Measurements from ENCODE around the gene GPR107. TPM values are rescaled to one million over a fixed set of nuclear protein-coding genes. Genes with fewer than 3 reads are reported as not detected.

Gene GPR107
- total RNA-seq, 4 donors from 2014 or later, result 28.1 to 34.5 (median 32.9) TPM

DNA sequence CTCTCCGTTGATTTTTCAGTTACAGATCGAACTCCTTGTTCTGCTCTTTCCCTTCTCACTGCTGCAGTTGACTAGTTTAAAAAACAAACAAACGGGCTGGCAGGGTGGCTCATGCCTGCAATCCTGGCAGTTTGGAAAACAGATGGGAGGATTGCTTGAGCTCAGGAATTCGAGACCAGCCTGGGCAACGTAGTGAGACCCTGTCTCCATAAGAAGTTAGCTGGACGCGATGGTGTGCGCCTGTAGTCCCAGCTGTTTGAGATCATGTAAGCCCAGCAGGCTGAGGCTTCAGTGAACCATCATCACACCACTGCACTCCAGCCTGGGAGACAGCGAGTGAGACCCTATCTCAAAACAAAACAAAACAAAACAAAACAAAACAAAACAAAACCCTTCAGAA is 67.1 kb downstream of the GPR107 start:
- no peak overlapping the region for H3K4me3 ChIP-seq (ENCODE audit: low read depth, poor library complexity, severe bottlenecking)
- WGBS, 2 donors, result 77 to 80% methylated on average over 9 of the region's 9 CpGs
- no peak for DNase-seq (ENCODE audit: low spot score in 2 of 2)
- intact Hi-C loops (cut with DNase I; ENCODE audit: low total_unique reads), result no loop called here
- TF ChIP-seq, protein P1, sequence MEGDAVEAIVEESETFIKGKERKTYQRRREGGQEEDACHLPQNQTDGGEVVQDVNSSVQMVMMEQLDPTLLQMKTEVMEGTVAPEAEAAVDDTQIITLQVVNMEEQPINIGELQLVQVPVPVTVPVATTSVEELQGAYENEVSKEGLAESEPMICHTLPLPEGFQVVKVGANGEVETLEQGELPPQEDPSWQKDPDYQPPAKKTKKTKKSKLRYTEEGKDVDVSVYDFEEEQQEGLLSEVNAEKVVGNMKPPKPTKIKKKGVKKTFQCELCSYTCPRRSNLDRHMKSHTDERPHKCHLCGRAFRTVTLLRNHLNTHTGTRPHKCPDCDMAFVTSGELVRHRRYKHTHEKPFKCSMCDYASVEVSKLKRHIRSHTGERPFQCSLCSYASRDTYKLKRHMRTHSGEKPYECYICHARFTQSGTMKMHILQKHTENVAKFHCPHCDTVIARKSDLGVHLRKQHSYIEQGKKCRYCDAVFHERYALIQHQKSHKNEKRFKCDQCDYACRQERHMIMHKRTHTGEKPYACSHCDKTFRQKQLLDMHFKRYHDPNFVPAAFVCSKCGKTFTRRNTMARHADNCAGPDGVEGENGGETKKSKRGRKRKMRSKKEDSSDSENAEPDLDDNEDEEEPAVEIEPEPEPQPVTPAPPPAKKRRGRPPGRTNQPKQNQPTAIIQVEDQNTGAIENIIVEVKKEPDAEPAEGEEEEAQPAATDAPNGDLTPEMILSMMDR (IDR thresholded peaks at IDR 0.05), result no peak
- no peak for TF ChIP-seq POLR2A (IDR thresholded peaks at IDR 0.05)

DNA sequence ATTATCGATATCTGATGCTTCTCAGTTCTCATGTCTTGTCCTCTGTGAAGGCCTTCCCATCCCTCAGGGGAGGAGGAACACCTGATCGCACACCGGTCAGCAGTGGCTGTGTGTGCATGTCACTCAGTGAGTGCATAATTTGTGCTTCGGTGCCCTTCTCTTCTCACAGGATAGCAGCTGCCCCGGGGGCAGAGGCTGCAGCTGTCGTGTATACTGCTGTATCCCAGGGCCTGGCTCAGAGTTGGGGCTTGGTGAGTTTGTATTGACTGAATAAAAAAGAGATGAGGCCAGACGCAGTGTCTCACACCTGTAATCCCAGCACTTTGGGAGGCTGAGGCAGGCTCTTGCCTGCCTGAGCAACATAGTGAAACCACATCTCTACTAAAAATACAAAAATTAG is 68.8 kb downstream of the GPR107 start:
- no peak for DNase-seq (ENCODE audit: low spot score in 2 of 2)
- 73 to 88% methylated on average over 7 of the region's 7 CpGs for WGBS, 2 donors
- no peak overlapping the region for H3K4me3 ChIP-seq (ENCODE audit: low read depth, poor library complexity, severe bottlenecking)
- TF ChIP-seq, protein P1 (IDR thresholded peaks at IDR 0.05), result no peak
- no peak for TF ChIP-seq POLR2A (IDR thresholded peaks at IDR 0.05)
- intact Hi-C loops (cut with DNase I; ENCODE audit: low total_unique reads), result no loop called here

DNA sequence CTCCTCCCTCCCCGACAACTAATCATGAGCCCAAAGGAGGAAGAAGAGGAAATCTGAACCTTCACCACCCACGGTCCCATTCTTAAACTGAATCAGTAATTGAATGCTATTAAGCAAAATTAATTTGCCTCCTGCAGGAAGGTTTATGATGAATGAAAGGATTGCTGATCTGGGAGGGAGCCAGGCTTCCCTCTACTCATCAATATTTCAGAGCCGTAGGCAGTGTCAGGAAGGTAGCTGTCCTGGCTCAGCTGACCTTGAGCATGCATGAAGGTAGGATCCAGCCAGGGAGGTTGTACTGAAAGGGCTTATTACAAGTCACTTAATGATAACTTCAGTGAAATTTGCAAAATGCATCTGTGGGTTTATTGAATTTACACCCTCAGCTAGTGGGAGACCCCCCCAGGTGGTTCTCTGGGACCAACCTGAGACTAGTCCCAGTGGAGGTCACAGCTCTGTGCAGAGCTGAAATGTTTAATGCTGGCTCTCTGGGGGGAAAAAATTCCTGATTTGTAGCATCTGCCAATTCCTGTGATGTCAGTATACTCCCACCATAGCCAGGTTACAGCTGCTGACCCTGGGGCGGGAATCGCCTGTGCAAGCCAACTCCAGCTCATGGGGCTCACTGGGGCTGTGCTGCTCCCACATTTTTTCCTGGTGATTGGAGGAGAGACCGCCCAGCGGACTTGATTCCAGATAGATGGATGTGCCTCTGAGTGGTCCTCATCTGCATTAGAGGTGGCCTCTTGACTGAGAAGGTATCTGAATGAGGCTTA is 70.6 kb downstream of the GPR107 start:
- WGBS, 2 donors, result 72 to 73% methylated on average over 7 of the region's 7 CpGs
- intact Hi-C loops (cut with DNase I; ENCODE audit: low total_unique reads), result no loop called here
- H3K4me3 ChIP-seq (ENCODE audit: low read depth, poor library complexity, severe bottlenecking), result no peak overlapping the region
- TF ChIP-seq, protein P1 (IDR thresholded peaks at IDR 0.05), result no peak
- TF ChIP-seq POLR2A (IDR thresholded peaks at IDR 0.05), result no peak
- DNase-seq (ENCODE audit: low spot score in 2 of 2), result no peak

DNA sequence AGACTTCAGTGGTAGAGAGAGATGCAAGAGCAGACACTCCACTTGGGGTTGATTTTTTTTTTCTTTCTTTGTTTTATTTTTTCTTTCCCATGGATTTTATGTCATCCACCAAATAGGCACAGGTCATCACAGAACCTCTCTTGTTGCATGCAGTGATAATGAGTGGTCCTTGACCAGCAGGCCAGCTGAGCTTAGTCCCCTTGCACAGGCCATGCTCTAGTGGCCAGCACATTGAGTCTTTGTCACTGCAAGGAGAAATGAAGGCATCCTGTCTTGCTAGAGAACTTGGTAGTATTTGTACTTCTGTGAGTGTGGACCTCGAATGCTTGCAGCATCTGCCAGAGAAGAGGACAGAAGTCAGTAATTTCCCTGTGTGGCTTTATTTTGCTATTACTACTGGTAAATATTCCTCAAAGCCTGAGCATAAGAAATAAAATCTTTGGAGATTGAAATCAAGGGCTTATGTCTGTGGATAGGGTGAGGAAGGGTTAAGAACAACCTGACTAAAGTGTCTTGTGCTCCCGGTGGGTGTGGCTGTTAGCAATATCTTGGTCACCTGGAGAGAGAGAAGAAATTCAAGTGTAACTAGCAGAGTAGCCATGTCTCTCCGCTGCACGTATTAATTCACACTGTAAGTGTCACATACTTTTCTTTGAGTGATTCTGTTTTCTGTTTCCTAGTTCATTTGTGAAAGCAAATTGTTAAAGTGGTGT is 73.2 kb downstream of the GPR107 start:
- DNase-seq (ENCODE audit: low spot score in 2 of 2), result no peak
- H3K4me3 ChIP-seq (ENCODE audit: low read depth, poor library complexity, severe bottlenecking), result no peak overlapping the region
- intact Hi-C loops (cut with DNase I; ENCODE audit: low total_unique reads), result no loop called here
- 41 to 60% methylated on average over 4 of the region's 4 CpGs for WGBS, 2 donors
- TF ChIP-seq, protein P1 (IDR thresholded peaks at IDR 0.05), result no peak
- TF ChIP-seq POLR2A (IDR thresholded peaks at IDR 0.05), result no peak

DNA sequence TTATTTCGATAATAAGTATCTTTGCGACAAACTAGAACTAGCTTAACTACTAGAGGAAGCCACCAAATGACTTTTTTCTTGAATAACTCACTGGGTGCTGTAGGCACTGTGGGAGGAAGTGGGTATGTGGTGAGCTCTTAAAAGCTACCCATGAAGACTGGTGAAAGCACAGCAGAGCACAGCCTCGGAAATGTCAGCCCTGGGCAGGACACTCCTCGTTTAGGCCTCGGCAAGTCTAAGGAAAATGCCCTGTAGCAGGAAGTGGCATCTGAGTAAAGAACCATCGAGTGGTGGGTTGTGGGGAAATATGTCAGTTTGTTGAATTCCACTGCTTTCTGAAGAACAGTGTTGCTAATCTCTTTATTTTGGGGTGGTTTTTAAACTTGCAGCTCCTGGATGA is 74.5 kb downstream of the GPR107 start:
- intact Hi-C loops (cut with DNase I; ENCODE audit: low total_unique reads), result no loop called here
- H3K4me3 ChIP-seq (ENCODE audit: low read depth, poor library complexity, severe bottlenecking), result no peak overlapping the region
- 61% methylated on average over 6 of the region's 6 CpGs for WGBS, 2 donors
- no peak for DNase-seq (ENCODE audit: low spot score in 2 of 2)
- TF ChIP-seq, protein P1 (IDR thresholded peaks at IDR 0.05), result no peak
- no peak for TF ChIP-seq POLR2A (IDR thresholded peaks at IDR 0.05)

All from lower leg skin (tissue), 4 donors.